Activated T-helper 2 cell treated with anti-CD3 and anti-CD28 coated beads, Interferon-gamma antibody, Interleukin-2, Interleukin-4, amounts not matched to agents 10 μg/mL and 5 μg/mL and 100 μg/mL, durations not matched to agents 14 hours and 24 hours and 36 hours (primary cell): ENCODE measurements around the gene RPS6KB2. TPM values are rescaled to one million over a fixed set of nuclear protein-coding genes. Genes with fewer than 3 reads are reported as not detected.

Source experiments
- DNase-seq: peaks from one replicate; pipeline ENCODE4 v3.0.0; 2021; ENCODE audit warnings: low spot score
- H3K27ac Mint-ChIP-seq: one replicate; pipeline ENCODE4 v1.8.0; 2021; ENCODE audit warnings: mixed read lengths
- H3K27me3 Mint-ChIP-seq: one replicate; pipeline ENCODE4 v1.8.0; 2021; ENCODE audit warnings: low read depth, mixed read lengths
- H3K36me3 Mint-ChIP-seq: one replicate; pipeline ENCODE4 v1.8.0; 2021; ENCODE audit warnings: low read depth, mixed read lengths
- H3K4me1 Mint-ChIP-seq: one replicate; pipeline ENCODE4 v1.8.0; 2021; ENCODE audit warnings: low read depth, mixed read lengths
- H3K4me3 Mint-ChIP-seq: one replicate; pipeline ENCODE4 v1.8.0; 2021; ENCODE audit warnings: low read depth, mild to moderate bottlenecking, moderate library complexity, mixed read lengths
- H3K9me3 Mint-ChIP-seq: one replicate; pipeline ENCODE4 v1.8.0; 2021; ENCODE audit warnings: mixed read lengths
- intact Hi-C: fragments of 100-400 bp; cut with micrococcal nuclease; formaldehyde crosslinking; loops from one replicate; pipeline ENCODE4 v1.15.1; 2023
- total RNA-seq: library from RNA; stranded (reverse); gene quantifications from 2 replicates; pipeline ENCODE4 v1.2.3, GENCODE V29; 2022

RPS6KB2 gene
- total RNA-seq, 1 donor from 2014 or later: 67.6 TPM

DNA sequence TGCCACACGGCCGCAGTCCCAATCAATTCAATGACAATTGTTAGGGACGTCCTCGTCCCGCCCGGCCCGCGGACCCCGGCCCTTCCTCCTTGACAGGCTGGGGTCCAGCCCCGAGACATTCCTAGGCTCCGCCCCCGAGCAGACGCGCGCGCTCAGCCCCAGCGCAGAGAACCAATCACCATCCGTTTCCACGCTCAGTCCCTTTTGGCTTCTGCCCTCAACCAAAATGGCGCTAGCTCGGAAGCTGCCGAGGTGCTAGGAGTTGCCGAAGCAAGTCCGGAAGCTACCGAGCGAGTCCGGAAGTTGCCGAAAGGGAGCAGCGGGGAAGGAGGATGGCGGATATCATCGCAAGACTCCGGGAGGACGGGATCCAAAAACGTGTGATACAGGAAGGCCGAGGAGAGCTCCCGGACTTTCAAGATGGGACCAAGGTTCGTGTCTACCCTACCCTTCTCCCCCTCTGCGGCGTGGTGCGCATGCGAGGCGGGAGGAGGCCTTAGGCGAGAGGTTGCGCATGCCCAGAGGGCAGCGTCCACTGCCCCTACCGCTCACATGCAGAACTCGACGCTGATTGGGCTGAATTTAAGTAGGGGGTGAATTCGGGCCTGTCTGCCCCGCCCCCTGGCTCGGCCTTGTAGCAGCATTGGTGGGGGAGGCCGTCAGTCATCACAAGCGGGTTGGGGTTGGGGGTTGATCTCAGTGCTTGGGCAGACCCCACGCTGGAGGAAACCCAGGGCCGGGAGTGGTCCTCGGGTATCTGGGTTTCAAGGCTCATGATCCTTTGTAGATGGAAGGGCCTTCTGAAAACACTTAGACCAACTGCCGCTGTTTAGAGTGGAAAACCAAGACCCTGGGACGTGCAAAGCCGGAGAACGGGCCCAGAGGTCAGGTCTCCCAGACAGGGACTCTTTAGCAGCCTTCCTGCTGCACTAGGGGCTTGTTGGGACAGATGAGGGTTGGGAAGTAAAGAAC lies 54.8 kb downstream of the RPS6KB2 start, which contains the start of gene AIP:
AIP (plus strand) TSS at position 200 of the 972 bp plus-strand sequence; CDS start at position 333, 133 bp downstream.
- peaks cover 42% of the 10 kb centered on the region for H3K4me1 Mint-ChIP-seq
- peaks cover 33% of the 10 kb centered on the region for H3K36me3 Mint-ChIP-seq
- peak within 1 kb of the TSS; percentile 83 for H3K4me3 Mint-ChIP-seq
- no peaks in the 10 kb centered on the region for H3K9me3 Mint-ChIP-seq
- peak within 1 kb of the TSS; percentile 99 for H3K27ac Mint-ChIP-seq
- intact Hi-C loops: loop anchor here (1.0 to 10.0 kb wide), 4 partner anchors 14 to 196 kb away; partner anchors contain the start of genes ANKRD13D, POLD4 and TMEM134
- DNase-seq: peak; percentile 98
- no peaks in the 10 kb centered on the region for H3K27me3 Mint-ChIP-seq

DNA sequence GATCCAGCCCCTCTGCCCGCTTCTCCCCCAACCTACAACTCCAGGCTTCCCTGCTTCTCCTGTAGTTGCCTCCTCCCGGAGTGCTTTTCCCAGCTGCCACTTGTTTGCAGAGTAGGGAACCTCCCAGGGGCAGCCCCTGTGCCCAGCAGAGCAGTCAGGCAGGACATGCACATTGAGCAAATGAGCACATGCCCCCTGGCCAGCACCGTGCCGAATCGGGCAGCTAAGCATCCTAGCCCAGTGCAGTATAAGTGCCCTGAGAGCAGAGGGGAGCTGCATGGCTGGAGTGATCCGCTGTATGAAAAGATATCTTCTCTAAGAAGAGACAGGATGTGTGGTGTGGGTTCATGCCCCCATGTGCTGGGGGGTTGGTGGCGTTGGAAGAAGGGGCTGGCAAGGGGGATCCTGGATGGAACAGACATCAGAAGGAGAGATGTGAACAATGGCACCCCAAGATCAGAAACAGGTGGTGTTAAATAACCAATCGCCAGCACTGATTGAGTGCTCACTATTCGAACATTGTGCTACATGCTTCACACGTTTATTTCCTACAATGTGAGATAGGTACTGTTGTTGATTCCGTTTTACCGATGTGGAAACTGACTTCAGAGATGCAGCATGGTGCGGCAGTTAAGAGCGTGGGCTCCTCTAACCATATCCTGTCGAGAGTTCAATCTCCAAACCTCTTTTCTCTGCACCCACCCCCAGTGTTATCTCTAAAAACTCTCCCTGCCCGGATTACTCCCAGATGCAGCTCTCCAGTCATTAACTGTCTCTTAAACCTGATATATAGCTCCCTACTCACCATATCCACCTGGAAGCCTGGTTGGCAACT lies 55.8 kb downstream of the RPS6KB2 start:
- H3K27me3 Mint-ChIP-seq: no peaks in the 10 kb centered on the region
- intact Hi-C loops: loop anchor here (1.0 to 10.0 kb wide), 6 partner anchors 15 to 197 kb away; partner anchors contain the start of genes ANKRD13D, POLD4 and TMEM134
- H3K4me3 Mint-ChIP-seq: peak overlapping the region; percentile 83
- peaks cover 50% of the 10 kb centered on the region for H3K4me1 Mint-ChIP-seq
- DNase-seq: peak; percentile 59
- H3K27ac Mint-ChIP-seq: peak overlapping the region; percentile 99
- peaks cover 42% of the 10 kb centered on the region for H3K36me3 Mint-ChIP-seq
- no peaks in the 10 kb centered on the region for H3K9me3 Mint-ChIP-seq

DNA sequence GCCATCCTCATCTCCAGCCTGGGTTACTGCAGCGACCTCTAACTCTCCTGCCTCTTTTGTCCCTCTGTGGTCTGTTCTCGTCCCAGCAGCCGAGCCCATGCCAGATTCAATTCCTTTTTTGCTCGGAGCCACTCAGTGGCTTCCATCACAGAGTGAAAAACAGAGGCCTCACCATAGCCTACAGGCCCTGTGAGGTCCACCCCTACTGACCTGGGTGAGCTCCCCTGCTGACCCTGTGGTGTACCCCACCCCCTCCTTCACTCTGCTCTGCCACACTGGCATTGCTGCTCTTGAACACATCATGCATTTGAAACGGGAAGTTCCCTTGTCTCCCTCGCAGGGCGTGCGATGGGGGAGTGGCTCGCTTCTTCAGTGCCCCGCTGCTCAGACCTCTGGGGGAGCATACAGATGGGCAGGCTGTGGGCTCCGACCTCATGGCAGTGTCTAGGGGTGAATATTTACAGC lies 56.6 kb downstream of the RPS6KB2 start:
- Mint-ChIP-seq H3K27me3 (no peaks in the 10 kb centered on the region), H3K4me1 (peaks cover 54% of the 10 kb centered on the region), H3K36me3 (peaks cover 48% of the 10 kb centered on the region), H3K9me3 (no peaks in the 10 kb centered on the region), H3K4me3 (peak overlapping the region; percentile 83), H3K27ac (peak overlapping the region; percentile 99)
- intact Hi-C loops: loop anchor here (1.0 to 10.0 kb wide), 5 partner anchors 21 to 198 kb away; partner anchors contain the start of genes ANKRD13D and POLD4
- DNase-seq: peak; percentile 61

Other genes with a start within 250 kb of the RPS6KB2 start
- 282 and 287 TPM in 2 replicates for gene GRK2, start 162.0 kb upstream of the RPS6KB2 start, total RNA-seq
- gene ANKRD13D, start 139.2 kb upstream of the RPS6KB2 start, total RNA-seq: 119 and 135 TPM in 2 replicates
- gene SSH3, start 125.0 kb upstream of the RPS6KB2 start, total RNA-seq: 12.1 and 16.2 TPM in 2 replicates
- gene POLD4, start 74.9 kb upstream of the RPS6KB2 start, total RNA-seq: 41.1 and 50.1 TPM in 2 replicates
- gene CLCF1, start 54.9 kb upstream of the RPS6KB2 start, total RNA-seq: 2.9 and 3.0 TPM in 2 replicates
- 32.1 and 34.1 TPM in 2 replicates for gene RAD9A, start 36.5 kb upstream of the RPS6KB2 start, total RNA-seq
- 250 and 262 TPM in 2 replicates for gene PPP1CA, start 26.6 kb upstream of the RPS6KB2 start, total RNA-seq
- 112 and 118 TPM in 2 replicates for gene TBC1D10C, start 24.4 kb upstream of the RPS6KB2 start, total RNA-seq
- 0.51 and 0.68 TPM in 2 replicates for gene CARNS1, start 12.8 kb upstream of the RPS6KB2 start, total RNA-seq
- gene PTPRCAP, start 9.2 kb downstream of the RPS6KB2 start, total RNA-seq: 89.8 and 94.4 TPM in 2 replicates
- gene CORO1B, start 15.0 kb downstream of the RPS6KB2 start, total RNA-seq: 177 and 186 TPM in 2 replicates
- gene GPR152, start 24.2 kb downstream of the RPS6KB2 start, total RNA-seq: not detected in 2 replicates
- gene CABP4, start 26.9 kb downstream of the RPS6KB2 start, total RNA-seq: 0.73 and 1.0 TPM in 2 replicates
- 58.5 and 62.0 TPM in 2 replicates for gene TMEM134, start 40.8 kb downstream of the RPS6KB2 start, total RNA-seq
- gene AIP, start 54.5 kb downstream of the RPS6KB2 start, total RNA-seq: 190 and 191 TPM in 2 replicates
- gene PITPNM1, start 76.9 kb downstream of the RPS6KB2 start, total RNA-seq: 118 and 120 TPM in 2 replicates
- 117 and 119 TPM in 2 replicates for gene CDK2AP2, start 79.7 kb downstream of the RPS6KB2 start, total RNA-seq
- gene CABP2, start 95.0 kb downstream of the RPS6KB2 start, total RNA-seq: not detected in 2 replicates
- 339 and 344 TPM in 2 replicates for gene GSTP1, start 155.3 kb downstream of the RPS6KB2 start, total RNA-seq
- 237 and 242 TPM in 2 replicates for gene NDUFV1, start 178.4 kb downstream of the RPS6KB2 start, total RNA-seq
- 22.2 and 27.9 TPM in 2 replicates for gene NUDT8, start 201.4 kb downstream of the RPS6KB2 start, total RNA-seq
- not detected in 2 replicates for gene TBX10, start 211.3 kb downstream of the RPS6KB2 start, total RNA-seq
- gene ACY3, start 222.2 kb downstream of the RPS6KB2 start, total RNA-seq: 0.14 TPM in 2 replicates
- gene ALDH3B2, start 246.1 kb downstream of the RPS6KB2 start, total RNA-seq: not detected in 2 replicates